ENCODE data around the gene NELL2.
"Not testable (repeated sequence)": the region's sequence is repeated elsewhere in the genome, so short reads cannot be mapped to it uniquely, and the experiment has no call there.

The NELL2 gene

GRCh38 chr12:44875954-44876543 is at the start of gene NELL2:
NELL2 (minus strand) TSS chr12:44876315; CDS start chr12:44875869, 446 bp downstream.
- Histone ChIP-seq H3K4me1 (ENCODE audit: insufficient read depth, low read length) (peaks cover 6% of the 10 kb centered on the region; the same call in 1 of the 2 replicates), H3K9ac (ENCODE audit: low read depth, low read length) (peak within 1 kb of the TSS; percentile 94), H3K9me3 (ENCODE audit: control insufficient read depth, insufficient read depth, low read length) (no peaks in the 10 kb centered on the region), H3K36me3 (ENCODE audit: insufficient read depth, low read length) (no peaks in the 10 kb centered on the region)

DNA sequence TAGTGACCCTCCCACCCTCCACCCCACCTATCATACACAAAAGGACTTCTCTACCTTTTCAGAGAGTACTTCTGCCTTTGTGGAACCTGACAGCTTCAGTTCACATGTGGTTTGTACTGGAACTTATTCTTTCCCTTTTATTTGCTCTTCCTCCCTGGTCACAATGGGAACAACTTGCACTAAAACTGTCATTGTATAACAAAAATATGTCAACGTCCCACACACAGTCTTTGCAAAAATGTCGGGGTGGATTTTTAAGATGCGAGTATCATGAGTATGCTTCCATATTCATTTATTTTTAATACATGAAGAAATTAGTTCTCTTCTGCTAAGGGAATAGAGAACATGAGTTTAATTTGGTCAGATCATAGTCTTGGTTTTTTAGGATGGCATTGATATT is 45.6 kb upstream of the NELL2 start:
- Histone ChIP-seq H3K9ac (ENCODE audit: low read depth, low read length) (no peak overlapping the region), H3K36me3 (ENCODE audit: insufficient read depth, low read length) (no peaks in the 10 kb centered on the region), H3K9me3 (ENCODE audit: control insufficient read depth, insufficient read depth, low read length) (no peaks in the 10 kb centered on the region), H3K4me1 (ENCODE audit: insufficient read depth, low read length) (no peaks in the 10 kb centered on the region)

GRCh38 chr12:44917141-44917540 is 41.0 kb upstream of the NELL2 start:
- no peaks in the 10 kb centered on the region for H3K9me3 ChIP-seq (ENCODE audit: control insufficient read depth, insufficient read depth, low read length)
- no peak overlapping the region for H3K9ac ChIP-seq (ENCODE audit: low read depth, low read length)
- H3K36me3 ChIP-seq (ENCODE audit: insufficient read depth, low read length), result no peaks in the 10 kb centered on the region
- no peaks in the 10 kb centered on the region for H3K4me1 ChIP-seq (ENCODE audit: insufficient read depth, low read length)

GRCh38 chr12:44915958-44916357 is 39.8 kb upstream of the NELL2 start:
- Histone ChIP-seq H3K9ac (ENCODE audit: low read depth, low read length) (no peak overlapping the region), H3K9me3 (ENCODE audit: control insufficient read depth, insufficient read depth, low read length) (no peaks in the 10 kb centered on the region), H3K36me3 (ENCODE audit: insufficient read depth, low read length) (no peaks in the 10 kb centered on the region)

GRCh38 chr12:44904321-44904720 is 28.2 kb upstream of the NELL2 start:
- Histone ChIP-seq H3K9ac (ENCODE audit: low read depth, low read length) (no peak overlapping the region), H3K9me3 (ENCODE audit: control insufficient read depth, insufficient read depth, low read length) (no peaks in the 10 kb centered on the region), H3K36me3 (ENCODE audit: insufficient read depth, low read length) (no peaks in the 10 kb centered on the region), H3K4me1 (ENCODE audit: insufficient read depth, low read length) (no peaks in the 10 kb centered on the region)

More at GRCh38 chr12:44915958-44916357, 39.8 kb upstream of the NELL2 start:
- no peaks in the 10 kb centered on the region for H3K4me1 ChIP-seq (ENCODE audit: insufficient read depth, low read length)

GRCh38 chr12:44898108-44898507 is 22.0 kb upstream of the NELL2 start:
- not testable (repeated sequence) for H3K9ac ChIP-seq (ENCODE audit: low read depth, low read length); H3K4me1 ChIP-seq (ENCODE audit: insufficient read depth, low read length); H3K36me3 ChIP-seq (ENCODE audit: insufficient read depth, low read length); H3K9me3 ChIP-seq (ENCODE audit: control insufficient read depth, insufficient read depth, low read length)

DNA sequence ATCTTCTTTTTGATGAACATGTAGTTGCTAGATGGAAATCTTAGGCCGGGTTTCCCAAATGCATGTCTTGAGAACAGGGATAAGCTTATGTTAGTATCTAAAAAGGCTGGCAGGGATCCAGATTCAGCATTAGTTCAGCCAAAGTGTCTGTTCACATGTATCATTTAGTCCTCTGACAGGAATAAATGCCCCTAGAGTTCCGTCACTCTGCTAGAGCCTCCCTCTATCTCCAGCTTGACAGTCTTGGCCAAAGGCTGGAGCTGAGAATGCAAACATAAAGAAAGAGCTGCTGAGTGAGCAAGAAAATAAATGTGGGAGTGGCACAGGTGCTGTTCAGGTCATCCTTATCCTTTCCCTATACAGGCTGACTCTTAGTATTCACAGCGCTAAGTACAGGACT is 13.8 kb upstream of the NELL2 start:
- Histone ChIP-seq H3K9ac (ENCODE audit: low read depth, low read length) (no peak overlapping the region), H3K36me3 (ENCODE audit: insufficient read depth, low read length) (no peaks in the 10 kb centered on the region), H3K9me3 (ENCODE audit: control insufficient read depth, insufficient read depth, low read length) (no peaks in the 10 kb centered on the region), H3K4me1 (ENCODE audit: insufficient read depth, low read length) (peaks cover 5% of the 10 kb centered on the region; the same call in 1 of the 2 replicates)

DNA sequence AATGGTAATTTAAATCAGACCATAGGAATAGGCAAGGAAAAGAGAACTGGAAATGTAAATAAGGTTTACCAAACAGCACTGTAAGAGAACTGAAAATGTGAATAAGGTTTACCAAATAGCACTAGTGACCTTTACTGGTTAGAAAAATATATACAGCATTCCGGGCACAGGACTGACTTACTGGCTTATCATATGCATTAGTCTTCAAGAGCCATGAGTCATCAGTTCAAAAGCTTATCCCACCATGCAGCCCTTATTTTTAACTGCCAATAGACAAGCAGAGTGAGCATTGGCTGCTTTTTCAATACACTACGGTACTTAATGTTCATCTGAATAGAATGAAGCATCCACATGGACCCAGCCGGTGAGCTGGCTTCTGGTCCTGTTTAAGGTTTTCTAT is 13.0 kb upstream of the NELL2 start:
- Histone ChIP-seq H3K9ac (ENCODE audit: low read depth, low read length) (no peak overlapping the region), H3K9me3 (ENCODE audit: control insufficient read depth, insufficient read depth, low read length) (no peaks in the 10 kb centered on the region), H3K4me1 (ENCODE audit: insufficient read depth, low read length) (peaks cover 5% of the 10 kb centered on the region; the same call in 1 of the 2 replicates), H3K36me3 (ENCODE audit: insufficient read depth, low read length) (no peaks in the 10 kb centered on the region)

DNA sequence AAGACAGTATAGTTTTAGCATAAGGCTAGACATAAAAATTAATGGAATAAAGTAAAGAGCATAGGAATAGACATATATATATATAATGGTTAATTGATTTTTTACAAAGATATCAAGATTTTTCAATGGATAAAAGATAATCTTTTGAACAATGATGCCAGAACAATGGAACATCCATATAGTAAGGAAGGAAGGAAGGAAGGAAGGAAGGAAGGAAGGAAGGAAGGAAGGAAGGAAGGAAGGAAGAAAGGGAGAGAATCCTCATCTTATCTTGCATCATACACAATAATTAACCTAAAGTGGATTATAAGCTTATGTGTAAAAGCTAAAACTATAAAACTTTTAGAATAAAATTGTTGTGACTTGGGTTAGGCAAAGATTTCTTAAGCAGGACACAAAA is 9.8 kb upstream of the NELL2 start:
- Histone ChIP-seq H3K4me1 (ENCODE audit: insufficient read depth, low read length) (peaks cover 5% of the 10 kb centered on the region; the same call in 1 of the 2 replicates), H3K9me3 (ENCODE audit: control insufficient read depth, insufficient read depth, low read length) (peaks cover 5% of the 10 kb centered on the region), H3K36me3 (ENCODE audit: insufficient read depth, low read length) (no peaks in the 10 kb centered on the region; the same call in 1 of the 2 replicates), H3K9ac (ENCODE audit: low read depth, low read length) (no peak overlapping the region)

GRCh38 chr12:44881197-44881596 is 5.1 kb upstream of the NELL2 start:
- H3K9me3 ChIP-seq (ENCODE audit: control insufficient read depth, insufficient read depth, low read length), result peaks cover 5% of the 10 kb centered on the region

DNA sequence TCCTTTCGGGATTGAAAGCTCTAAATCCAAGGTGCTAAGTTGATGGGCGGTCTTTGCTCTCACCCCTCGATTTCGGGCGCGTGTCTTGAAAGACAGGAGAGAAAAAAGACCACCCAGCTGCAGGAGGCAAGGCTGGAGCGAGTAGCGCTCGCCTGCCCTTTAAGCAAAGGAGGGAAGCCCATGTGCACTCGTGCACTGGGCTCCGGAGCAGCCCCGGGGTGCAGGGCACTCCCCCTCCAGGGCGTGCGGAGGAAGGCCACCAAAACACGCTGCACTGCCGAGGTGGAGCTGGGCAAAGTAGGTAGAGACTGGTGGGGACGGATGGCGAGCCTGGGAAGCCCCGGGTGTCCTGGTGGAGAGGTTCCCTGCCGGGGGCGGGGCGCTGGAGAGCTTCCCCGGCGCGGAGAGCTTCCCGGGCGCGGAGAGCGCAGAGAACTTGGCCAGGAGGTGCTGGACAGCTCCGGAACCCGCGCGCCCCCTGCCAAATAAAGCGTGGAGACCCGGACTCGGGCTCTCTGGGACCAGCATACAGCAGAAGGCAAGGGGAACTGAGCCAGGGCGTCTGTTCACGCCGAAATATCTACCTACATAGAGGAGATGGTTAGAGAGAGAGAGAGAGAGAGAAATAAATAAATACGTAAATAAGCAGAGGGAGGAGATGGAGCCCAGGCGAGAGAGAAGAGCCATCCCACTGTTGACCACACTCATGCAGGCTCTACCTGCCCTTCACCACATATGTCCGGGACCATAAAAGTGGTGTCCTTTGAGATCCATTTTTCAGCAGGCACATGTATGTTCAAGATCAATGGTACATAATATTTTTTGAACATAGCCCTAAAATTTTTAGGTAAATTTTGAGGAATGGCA is 662 bp upstream of the NELL2 start:
- Histone ChIP-seq H3K9ac (ENCODE audit: low read depth, low read length) (peak overlapping the region; percentile 68; the same call in 1 of the 2 replicates), H3K36me3 (ENCODE audit: insufficient read depth, low read length) (no peaks in the 10 kb centered on the region), H3K4me1 (ENCODE audit: insufficient read depth, low read length) (peaks cover 6% of the 10 kb centered on the region; the same call in 1 of the 2 replicates), H3K9me3 (ENCODE audit: control insufficient read depth, insufficient read depth, low read length) (no peaks in the 10 kb centered on the region; the same call in 1 of the 2 replicates)

More at GRCh38 chr12:44881197-44881596, 5.1 kb upstream of the NELL2 start:
- Histone ChIP-seq H3K36me3 (ENCODE audit: insufficient read depth, low read length) (no peaks in the 10 kb centered on the region; the same call in 1 of the 2 replicates), H3K4me1 (ENCODE audit: insufficient read depth, low read length) (no peaks in the 10 kb centered on the region), H3K9ac (ENCODE audit: low read depth, low read length) (no peak overlapping the region)

DNA sequence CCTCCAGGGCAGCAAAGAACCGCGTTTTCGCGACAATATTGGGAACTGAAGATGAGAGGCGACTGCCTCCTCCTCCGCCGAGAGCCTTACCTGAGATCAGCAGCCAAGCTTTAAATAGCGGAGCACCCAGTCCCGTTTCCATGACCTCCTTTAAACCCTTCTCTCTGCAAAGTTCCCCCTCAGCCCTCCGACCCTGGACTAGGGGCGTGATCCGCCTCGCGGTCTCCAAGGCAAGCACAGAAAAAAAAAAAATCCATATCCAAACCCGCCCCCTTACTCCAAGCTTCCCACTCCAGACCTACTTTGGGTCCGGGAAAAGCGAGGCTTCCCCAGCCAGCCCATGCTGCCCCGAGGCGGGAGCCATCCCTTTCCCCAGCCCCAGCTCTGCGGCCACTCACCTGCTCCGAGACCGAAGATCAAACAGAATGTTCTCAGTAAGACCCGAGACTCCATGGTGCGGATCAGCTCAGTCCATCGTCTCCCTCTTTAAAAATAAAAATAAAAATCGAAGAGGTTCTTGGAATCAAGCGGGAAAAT is 630 bp downstream of the NELL2 start:
- 0 out of 2 replicates have a peak, but pooled peaks cover under 1% of the 10 kb centered on the region for H3K9me3 ChIP-seq (ENCODE audit: control insufficient read depth, insufficient read depth, low read length)
- H3K36me3 ChIP-seq (ENCODE audit: insufficient read depth, low read length), result no peaks in the 10 kb centered on the region
- H3K4me1 ChIP-seq (ENCODE audit: insufficient read depth, low read length), result peaks cover 6% of the 10 kb centered on the region; the same call in 1 of the 2 replicates
- peak overlapping the region; percentile 94 for H3K9ac ChIP-seq (ENCODE audit: low read depth, low read length)

DNA sequence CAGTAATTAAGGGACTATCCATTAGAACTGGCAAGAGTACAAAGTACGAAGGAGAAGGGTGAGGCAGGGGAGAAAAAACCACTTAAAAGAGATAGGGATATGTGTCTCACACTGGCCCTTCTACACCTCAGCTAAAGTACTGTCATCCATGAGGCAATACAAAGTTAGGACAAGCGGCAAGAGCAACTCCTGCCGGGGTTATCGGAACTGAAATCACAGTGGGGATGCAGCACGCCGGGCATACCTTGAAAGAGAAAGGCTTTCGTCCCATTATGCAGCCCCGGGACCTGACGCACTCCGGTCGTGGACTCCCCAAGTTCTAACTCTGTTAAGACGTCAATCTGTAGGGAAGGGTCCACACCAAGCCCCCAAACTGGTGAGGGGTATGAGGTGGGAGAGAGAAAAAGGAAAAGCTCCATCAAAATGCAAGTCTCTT is 1.1 kb downstream of the NELL2 start:
- H3K9me3 ChIP-seq (ENCODE audit: control insufficient read depth, insufficient read depth, low read length), result peaks cover 3% of the 10 kb centered on the region; the same call in 1 of the 2 replicates
- peak overlapping the region; percentile 94 for H3K9ac ChIP-seq (ENCODE audit: low read depth, low read length)
- peaks cover 6% of the 10 kb centered on the region; the same call in 1 of the 2 replicates for H3K4me1 ChIP-seq (ENCODE audit: insufficient read depth, low read length)
- no peaks in the 10 kb centered on the region for H3K36me3 ChIP-seq (ENCODE audit: insufficient read depth, low read length)

GRCh38 chr12:44873898-44874297 is 2.2 kb downstream of the NELL2 start:
- Histone ChIP-seq H3K36me3 (ENCODE audit: insufficient read depth, low read length) (no peaks in the 10 kb centered on the region), H3K4me1 (ENCODE audit: insufficient read depth, low read length) (peaks cover 6% of the 10 kb centered on the region; the same call in 1 of the 2 replicates), H3K9ac (ENCODE audit: low read depth, low read length) (no peak overlapping the region), H3K9me3 (ENCODE audit: control insufficient read depth, insufficient read depth, low read length) (peaks cover 7% of the 10 kb centered on the region; the same call in 1 of the 2 replicates)

Measured in ES-I3 (cell line).